ENCODE data around the gene ANKRD24. TPM values are rescaled to one million over a fixed set of nuclear protein-coding genes. Genes with fewer than 3 reads are reported as not detected.
"Not testable (repeated sequence)": the region's sequence is repeated elsewhere in the genome, so short reads cannot be mapped to it uniquely, and the experiment has no call there.

Gene ANKRD24
- total RNA-seq, 1 donor from 2014 or later = 0.13 TPM

- no peak for DNase-seq (ENCODE audit: low read depth in 2 of 2)
Observed at GRCh38 chr19:4197625-4198466, 15.4 kb downstream of the ANKRD24 start.

- DNase-seq (ENCODE audit: low read depth in 2 of 2) = no peak
Observed at GRCh38 chr19:4198467-4199126, 16.1 kb downstream of the ANKRD24 start.

GRCh38 chr19:4199699-4200293, 17.3 kb downstream of the ANKRD24 start:
- no peak for DNase-seq (ENCODE audit: low read depth in 2 of 2)

GRCh38 chr19:4200940-4201542, 18.6 kb downstream of the ANKRD24 start:
- DNase-seq (ENCODE audit: low read depth in 2 of 2) = no peak

- DNase-seq (ENCODE audit: low read depth in 2 of 2) = no peak
Observed at GRCh38 chr19:4201798-4202197, 19.3 kb downstream of the ANKRD24 start.

GRCh38 chr19:4206818-4207484, 24.5 kb downstream of the ANKRD24 start:
- DNase-seq (ENCODE audit: low read depth in 2 of 2) = peak in 1 of 2 donors; percentile 26

GRCh38 chr19:4208385-4209094, 26.1 kb downstream of the ANKRD24 start:
- DNase-seq (ENCODE audit: low read depth in 2 of 2) = peak in 1 of 2 donors; percentile 29

GRCh38 chr19:4210166-4210731, 27.8 kb downstream of the ANKRD24 start:
- DNase-seq (ENCODE audit: low read depth in 2 of 2) = no peak

GRCh38 chr19:4213116-4213515, 30.6 kb downstream of the ANKRD24 start:
- DNase-seq (ENCODE audit: low read depth in 2 of 2) = no peak

- DNase-seq (ENCODE audit: low read depth in 2 of 2) = no peak
Observed at GRCh38 chr19:4215807-4216206, 33.3 kb downstream of the ANKRD24 start.

GRCh38 chr19:4216846-4217245, 34.4 kb downstream of the ANKRD24 start:
- DNase-seq (ENCODE audit: low read depth in 2 of 2) = no peak

GRCh38 chr19:4217429-4218264, 35.2 kb downstream of the ANKRD24 start:
- DNase-seq (ENCODE audit: low read depth in 2 of 2) = no peak

GRCh38 chr19:4218523-4218922, 36.0 kb downstream of the ANKRD24 start:
- not testable (repeated sequence) for DNase-seq (ENCODE audit: low read depth in 2 of 2)

GRCh38 chr19:4220188-4220587, 37.7 kb downstream of the ANKRD24 start:
- no peak for DNase-seq (ENCODE audit: low read depth in 2 of 2)

- no peak for DNase-seq (ENCODE audit: low read depth in 2 of 2)
Observed at GRCh38 chr19:4224470-4224869, 42.0 kb downstream of the ANKRD24 start.

GRCh38 chr19:4225885-4226284, 43.4 kb downstream of the ANKRD24 start:
- DNase-seq (ENCODE audit: low read depth in 2 of 2) = no peak

- DNase-seq (ENCODE audit: low read depth in 2 of 2) = no peak
Observed at GRCh38 chr19:4227771-4228170, 45.3 kb downstream of the ANKRD24 start.

- DNase-seq (ENCODE audit: low read depth in 2 of 2) = no peak
Observed at GRCh38 chr19:4228765-4229178, 46.3 kb downstream of the ANKRD24 start.

- DNase-seq (ENCODE audit: low read depth in 2 of 2) = peak in 1 of 2 donors; percentile 38
Observed at GRCh38 chr19:4229179-4229931, 46.9 kb downstream of the ANKRD24 start, which contains the start of gene EBI3. TSS of gene EBI3 (plus strand) at chr19:4229523. CDS start at chr19:4229551, 28 bp downstream.
